HT-29 (cell line): Measurements from ENCODE around the gene LDB2. TPM values are rescaled to one million over a fixed set of nuclear protein-coding genes. Genes with fewer than 3 reads are reported as not detected.
"Not testable (repeated sequence)": the region's sequence is repeated elsewhere in the genome, so short reads cannot be mapped to it uniquely, and the experiment has no call there.

ENCODE experiments used
- DNase-seq: peaks from one replicate; pipeline ENCODE4 v3.0.0-alpha.2; 2015; ENCODE audit warnings: low spot score
- total RNA-seq: library from RNA; depleted of rRNA; stranded (reverse); fragments of >200 nt; shearing (Covaris generic); gene quantifications from 2 replicates; pipeline ENCODE4 v1.2.3, GENCODE V29; 2014

LDB2 gene
- total RNA-seq, 1 experiment from 2014 or later, result not detected

DNA sequence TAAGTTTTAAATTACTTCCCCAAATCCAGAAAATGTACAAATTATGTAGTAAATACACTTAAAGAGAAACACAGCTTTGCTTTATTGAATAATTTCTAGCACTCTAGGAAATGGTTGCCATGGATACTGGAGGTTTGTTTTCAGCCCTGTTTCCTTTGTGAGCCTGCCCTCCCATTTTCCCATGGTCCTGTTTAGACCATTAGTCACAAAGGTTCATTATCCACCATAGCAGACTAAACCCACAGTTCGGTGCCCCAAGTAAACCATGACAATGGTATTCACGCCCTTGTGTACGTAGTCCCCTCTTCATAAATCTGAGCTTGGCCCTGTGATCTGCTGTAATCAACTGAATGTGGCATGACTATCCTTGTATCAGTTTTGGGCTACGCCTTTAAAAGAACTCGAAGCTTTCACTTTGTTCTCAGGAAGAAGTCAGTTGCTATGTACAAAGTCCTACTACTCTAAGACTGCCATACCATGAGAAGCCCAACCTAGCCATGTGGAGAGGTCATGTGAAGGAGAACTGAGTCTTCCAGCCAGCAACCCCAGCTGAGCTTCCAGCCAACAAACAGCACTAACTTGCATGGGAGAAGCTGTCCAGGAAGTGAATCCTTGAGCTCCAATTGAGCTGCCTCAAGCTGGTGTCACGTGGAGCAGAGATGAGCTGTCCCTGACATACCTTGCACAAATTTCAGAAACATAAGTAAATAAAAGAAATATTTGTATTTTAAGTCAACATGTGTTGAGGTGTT is 300.4 kb downstream of the LDB2 start:
- no peak for DNase-seq

DNA sequence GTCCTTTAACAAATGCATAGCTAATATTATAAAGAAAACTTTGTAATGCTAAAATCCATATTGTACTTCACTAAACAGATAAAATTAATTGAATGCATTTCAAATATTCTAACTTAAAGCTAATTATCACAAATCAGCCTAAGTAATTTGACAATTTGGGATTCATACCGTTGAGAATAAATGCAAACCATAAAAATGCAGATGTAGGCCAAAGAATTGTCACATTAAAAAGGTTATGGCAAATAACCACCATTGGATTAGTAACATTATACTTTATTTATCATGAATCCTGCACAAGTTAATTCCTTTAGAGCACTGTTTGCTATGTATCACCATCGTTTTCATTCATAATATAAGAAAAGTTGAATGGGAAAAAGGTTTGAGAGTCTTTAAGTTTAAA is 301.0 kb downstream of the LDB2 start:
- no peak for DNase-seq

DNA sequence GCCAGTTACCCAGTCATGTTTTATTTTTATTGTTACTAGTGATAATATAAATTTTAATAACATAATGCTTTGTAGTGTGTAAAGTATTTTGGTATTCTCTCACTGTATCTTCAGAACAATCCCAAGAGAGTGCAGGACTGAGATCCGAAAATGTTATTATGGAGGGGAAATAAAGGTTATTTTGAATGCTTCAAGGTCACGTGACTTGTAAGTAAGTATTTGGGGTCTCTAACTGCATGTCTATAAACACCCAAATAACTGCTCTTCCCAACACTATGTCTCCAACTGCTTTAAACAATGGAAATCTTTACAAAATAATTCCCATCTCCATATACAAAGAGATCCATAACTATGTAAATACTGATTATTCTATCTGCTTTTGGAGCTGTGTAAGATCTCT is 302.2 kb downstream of the LDB2 start:
- DNase-seq, result no peak

DNA sequence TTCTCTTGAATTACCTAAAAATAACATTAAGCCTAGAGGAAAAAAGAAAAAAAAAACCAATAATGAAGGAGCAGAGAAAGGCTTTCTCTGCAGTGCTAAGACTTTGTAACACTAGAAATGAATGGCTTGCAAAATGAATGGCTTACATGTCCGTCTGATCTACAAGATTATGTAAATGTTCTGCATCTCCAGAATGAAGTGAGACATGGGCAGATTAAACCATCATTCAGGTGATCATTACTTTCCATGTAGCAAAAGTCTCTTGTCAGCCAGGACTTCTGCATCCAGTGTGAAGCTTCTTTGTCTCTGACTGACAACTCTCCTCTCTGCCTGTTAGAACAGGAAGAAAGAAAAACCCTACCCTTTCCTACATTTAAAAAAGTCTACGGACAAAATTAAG is 304.3 kb downstream of the LDB2 start:
- no peak for DNase-seq

GRCh38 chr4:16593386-16593785 is 305.1 kb downstream of the LDB2 start:
- DNase-seq, result no peak

DNA sequence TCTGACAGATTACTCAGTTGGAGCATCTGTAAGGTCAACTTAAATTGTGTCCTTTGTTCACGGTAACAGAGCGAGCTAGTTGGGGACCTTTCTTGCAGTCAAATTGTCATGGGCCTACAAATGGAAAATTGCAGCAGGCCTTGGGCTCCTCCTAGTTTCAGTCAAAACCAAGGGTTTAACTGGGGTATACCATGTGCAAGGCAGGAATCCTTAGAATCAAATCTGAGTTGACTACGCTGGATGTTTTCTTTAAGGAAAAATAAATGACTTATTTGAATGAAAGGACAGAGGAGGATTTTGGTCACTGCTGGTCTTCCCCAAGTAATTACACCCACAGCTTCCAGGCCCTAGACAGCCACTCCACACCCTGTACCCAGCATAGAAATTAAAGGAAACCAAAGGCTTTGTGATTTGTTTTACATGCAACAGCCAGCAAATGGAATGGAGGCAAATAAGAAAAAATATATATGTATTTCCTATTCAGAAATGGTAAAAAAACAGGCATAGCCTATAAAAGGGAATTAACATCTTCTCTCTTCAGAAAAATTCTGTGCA is 307.1 kb downstream of the LDB2 start:
- no peak for DNase-seq

DNA sequence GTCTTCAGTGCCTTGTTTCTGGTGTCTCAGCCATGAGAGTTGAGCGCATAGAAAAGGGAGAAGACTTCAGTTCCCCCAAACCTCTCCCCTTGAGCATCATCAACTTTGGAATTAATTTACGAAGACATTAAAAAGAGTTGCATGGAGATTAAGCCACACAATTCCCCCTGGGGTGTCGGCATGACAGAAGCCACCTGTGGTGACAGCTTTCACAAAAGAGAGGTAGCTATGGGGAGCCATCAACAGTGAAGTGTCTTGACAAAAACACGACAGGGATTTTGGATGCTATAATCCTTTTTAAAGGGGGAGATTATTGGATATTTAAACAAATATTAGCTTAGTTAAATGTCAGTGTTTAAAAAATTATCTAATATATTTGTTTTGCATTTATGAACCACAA is 307.6 kb downstream of the LDB2 start:
- no peak for DNase-seq

DNA sequence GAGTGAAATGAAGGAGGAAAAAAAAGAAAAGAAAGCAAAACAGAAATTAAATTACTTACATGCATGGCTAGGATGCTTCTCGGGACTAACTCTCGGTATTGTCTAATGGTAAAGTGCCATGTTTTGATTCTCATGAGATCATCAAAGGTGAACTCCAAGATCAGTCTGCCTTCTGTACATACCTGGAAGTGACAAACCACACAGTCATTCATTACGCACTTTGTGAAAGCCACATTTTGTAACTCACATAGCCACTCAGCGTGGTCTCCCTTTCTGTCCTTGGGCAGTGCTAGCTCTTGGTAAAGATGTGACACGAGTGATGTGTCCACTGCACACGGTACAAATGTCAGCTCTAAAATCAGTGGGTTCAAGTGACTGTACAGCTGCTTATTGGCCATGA is 309.8 kb downstream of the LDB2 start:
- no peak for DNase-seq

- no peak for DNase-seq
These were observed 310.3 kb downstream of the LDB2 start for GRCh38 chr4:16588149-16588548.

GRCh38 chr4:16585053-16585452 is 313.4 kb downstream of the LDB2 start:
- DNase-seq, result no peak

- no peak for DNase-seq
These were observed 314.7 kb downstream of the LDB2 start for GRCh38 chr4:16583764-16584163.

DNA sequence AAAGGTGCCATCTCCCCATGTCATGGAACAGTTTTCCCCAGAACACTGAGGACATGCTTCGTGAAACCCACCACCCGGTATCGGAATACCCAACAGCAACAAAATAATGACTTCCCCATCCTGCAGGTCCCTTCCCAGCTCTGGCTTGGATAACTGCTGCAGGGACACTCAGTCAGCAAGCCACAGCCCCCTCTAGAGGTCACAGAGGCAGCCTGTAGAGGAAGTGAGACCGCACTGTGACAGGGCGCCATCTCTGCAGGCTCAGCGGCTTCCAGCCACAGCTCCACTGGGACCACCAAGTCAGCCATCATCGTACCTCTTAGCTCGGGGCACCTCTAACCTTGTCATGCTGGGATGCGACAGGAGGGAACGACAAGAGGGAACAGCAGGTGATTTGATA is 315.9 kb downstream of the LDB2 start:
- peak; percentile 22 for DNase-seq

DNA sequence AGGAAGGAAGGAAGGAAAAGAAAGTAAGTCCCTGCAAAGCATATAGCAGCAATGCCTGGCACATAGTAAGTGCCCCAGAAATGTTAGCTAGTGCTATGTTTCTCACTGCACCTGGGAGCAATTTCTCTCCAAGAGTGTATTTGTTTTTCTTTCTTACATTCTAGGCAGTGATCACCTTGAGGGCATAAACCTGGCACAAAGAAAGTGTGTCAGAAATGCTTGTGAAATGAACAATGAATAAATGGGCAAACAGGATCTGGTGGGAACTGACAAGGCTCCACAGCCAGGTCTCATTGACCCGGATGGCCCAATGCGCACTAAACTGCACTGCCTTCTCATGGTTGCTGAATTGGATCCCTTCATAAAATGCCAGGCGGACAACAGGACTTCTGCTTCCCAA is 316.4 kb downstream of the LDB2 start:
- no peak for DNase-seq

DNA sequence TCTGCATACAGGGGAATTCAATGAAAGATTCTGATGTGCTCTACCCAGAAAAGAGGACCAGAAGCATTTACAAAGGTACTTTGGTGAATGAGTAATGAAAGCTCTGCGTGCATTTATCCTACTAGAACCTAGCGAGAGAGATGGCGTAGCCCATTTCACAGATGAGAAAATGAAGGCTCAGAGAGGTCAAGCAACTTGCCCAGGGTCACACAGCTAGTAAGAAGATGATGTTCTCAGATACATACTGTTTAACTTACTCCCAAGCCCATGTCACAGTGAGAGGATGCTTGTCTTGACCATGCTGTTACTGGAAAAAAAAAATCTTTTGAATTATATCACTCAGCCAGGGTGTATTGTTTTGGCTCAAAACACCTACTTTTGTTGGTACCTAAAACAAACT is 317.3 kb downstream of the LDB2 start:
- no peak for DNase-seq

GRCh38 chr4:16580514-16580913 is 317.9 kb downstream of the LDB2 start:
- no peak for DNase-seq

- DNase-seq, result no peak
These were observed 318.6 kb downstream of the LDB2 start for GRCh38 chr4:16579866-16580265.

DNA sequence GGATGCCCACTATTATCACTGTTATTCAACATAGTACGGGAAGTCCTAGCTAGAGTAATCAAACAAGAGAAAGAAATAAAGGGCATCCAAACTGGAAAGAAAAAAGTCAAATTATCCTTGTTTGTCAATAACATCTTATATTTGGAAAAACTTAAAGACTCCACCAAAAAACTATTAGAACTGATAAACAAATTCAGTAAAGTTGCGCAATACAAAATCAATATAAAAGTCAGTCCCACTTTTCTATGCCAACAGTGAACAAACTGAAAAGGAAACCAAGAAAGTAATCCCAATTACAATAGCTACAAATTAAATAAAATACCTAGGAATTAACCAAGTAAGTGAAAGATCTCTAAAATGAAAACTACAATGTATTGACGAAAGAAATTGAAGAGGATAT is 321.3 kb downstream of the LDB2 start:
- DNase-seq, result no peak

DNA sequence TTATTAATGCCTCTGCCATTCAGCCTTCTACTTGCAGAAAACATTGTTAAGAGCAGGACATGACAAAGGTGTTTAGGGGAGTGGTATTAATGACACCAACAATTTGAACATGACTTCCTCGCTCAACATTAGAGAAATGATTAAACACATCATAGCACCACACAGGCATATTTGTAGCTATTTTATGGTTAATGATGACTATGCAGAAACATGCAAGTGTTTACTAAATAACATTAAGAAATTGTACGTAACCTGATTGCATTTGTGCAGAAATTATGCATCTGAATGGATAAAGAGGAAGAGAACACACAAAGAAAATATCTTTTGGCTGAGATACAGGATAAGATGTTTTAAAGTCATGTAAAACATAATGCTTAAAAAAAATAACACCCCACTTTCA is 323.5 kb downstream of the LDB2 start:
- no peak for DNase-seq

DNA sequence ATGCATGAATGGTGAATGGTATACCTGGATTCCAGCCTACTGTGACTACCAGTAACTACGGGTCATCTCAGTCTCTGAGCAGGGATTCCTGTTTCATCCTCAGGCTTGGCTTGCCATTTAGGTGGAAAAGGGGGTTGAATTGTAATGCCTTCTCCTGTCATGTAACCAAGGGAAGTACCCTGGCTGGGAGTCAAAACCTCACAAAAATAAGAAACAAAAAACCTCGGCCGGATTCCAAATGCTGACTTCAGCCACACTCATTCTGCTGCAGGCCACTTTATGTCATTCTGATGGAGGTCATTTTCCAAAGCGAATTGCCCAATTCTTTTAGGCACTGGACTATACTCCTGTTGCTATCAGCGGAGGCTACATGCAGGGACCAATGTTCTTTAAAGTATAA is 324.7 kb downstream of the LDB2 start:
- no peak for DNase-seq

- DNase-seq, result no peak
These were observed 325.2 kb downstream of the LDB2 start for GRCh38 chr4:16573206-16573605.

DNA sequence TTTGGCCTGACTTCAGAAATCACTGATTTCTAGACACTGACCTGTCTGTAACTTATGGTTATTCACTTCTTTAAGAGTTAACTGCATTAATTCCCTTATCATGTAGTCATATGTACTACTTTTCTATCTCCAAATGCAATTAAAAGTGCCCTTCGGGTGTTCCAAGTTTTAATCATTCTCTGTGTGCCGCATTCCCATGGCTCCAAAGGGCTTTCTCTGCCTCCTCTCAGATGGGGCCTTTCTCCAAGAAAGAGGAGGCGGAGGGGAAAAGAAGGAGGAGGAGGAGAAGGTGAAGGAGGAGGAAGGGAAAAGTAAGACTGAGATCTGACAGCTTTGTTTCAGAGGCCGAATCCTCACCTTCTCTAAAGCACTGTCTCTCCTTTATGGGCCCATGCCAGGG is 325.8 kb downstream of the LDB2 start:
- DNase-seq, result no peak

- no peak for DNase-seq
These were observed 326.3 kb downstream of the LDB2 start for GRCh38 chr4:16572161-16572560.

GRCh38 chr4:16569790-16570189 is 328.7 kb downstream of the LDB2 start:
- DNase-seq, result no peak

GRCh38 chr4:16557316-16557715 is 341.1 kb downstream of the LDB2 start:
- DNase-seq, result not testable (repeated sequence)
